ENCODE data around the gene TMCC3.

- TF ChIP-seq SNRNP70 (IDR thresholded peaks at IDR 0.05; ENCODE audit: low read depth, low read length) (no peak), ZNF468 (CRISPR knock-in tag; IDR thresholded peaks at IDR 0.05) (no peak), SMAD3 (CRISPR knock-in tag; IDR thresholded peaks at IDR 0.05) (no peak), FOXP4 (CRISPR knock-in tag; IDR thresholded peaks at IDR 0.05) (no peak), POLR2AphosphoS5 (IDR thresholded peaks at IDR 0.05; ENCODE audit: low read depth, low read length) (no peak), NONO (IDR thresholded peaks at IDR 0.05) (no peak), NONO (CRISPR knock-in tag; conservative IDR thresholded peaks at IDR 0.05) (no peak), ZNF577 (CRISPR knock-in tag; IDR thresholded peaks at IDR 0.05; ENCODE audit: borderline replicate concordance, low read depth) (no peak), MAFK (conservative IDR thresholded peaks at IDR 0.05 in 1 of 2, IDR thresholded peaks at IDR 0.05 in 1 of 2; ENCODE audit: low read length in 2 of 2) (no peak), ZSCAN30 (CRISPR knock-in tag; IDR thresholded peaks at IDR 0.05) (no peak), YY1 (IDR thresholded peaks at IDR 0.05; ENCODE audit: insufficient read depth, insufficient replicate concordance, low read depth, low read length) (no peak), ZNF639 (CRISPR knock-in tag; conservative IDR thresholded peaks at IDR 0.05) (no peak), RBM39 (IDR thresholded peaks at IDR 0.05; ENCODE audit: low read depth, low read length, poor library complexity, severe bottlenecking) (no peak), CTCF (CRISPR knock-in tag; IDR thresholded peaks at IDR 0.05) (no peak)
Measured at GRCh38 chr12:94687891-94688290, 37.5 kb upstream of the TMCC3 start.
